LNCAP (cell line): ENCODE results near the gene LHX1.

Experiments used
- CTCF ChIP-seq: fragments of 450-650 bp; IDR thresholded peaks from 2 replicates; pipeline ENCODE4 v1.5.1; 2017; ENCODE audit warnings: mild to moderate bottlenecking

The LHX1 gene

GRCh38 chr17:36941265-36942010 is 4.2 kb downstream of the LHX1 start:
- TF ChIP-seq CTCF = no peak

- TF ChIP-seq CTCF = no peak
Measured at GRCh38 chr17:36942019-36942599, 4.8 kb downstream of the LHX1 start.

- TF ChIP-seq CTCF = no peak
Measured at GRCh38 chr17:36942631-36943125, 5.4 kb downstream of the LHX1 start.

- TF ChIP-seq CTCF = no peak
Measured at GRCh38 chr17:36943250-36944191, 6.2 kb downstream of the LHX1 start.

- no peak for TF ChIP-seq CTCF
Measured at GRCh38 chr17:36944553-36944952, 7.3 kb downstream of the LHX1 start.

- no peak for TF ChIP-seq CTCF
Measured at GRCh38 chr17:36945140-36945539, 7.9 kb downstream of the LHX1 start.

GRCh38 chr17:36945959-36946725 is 8.9 kb downstream of the LHX1 start:
- no peak for TF ChIP-seq CTCF
